ENCODE results near the gene GTPBP6.

GTPBP6 gene

GRCh38 chrX:355329-356050 is 36.9 kb upstream of the GTPBP6 start:
- H3K4me2 ChIP-seq (ENCODE audit: low read length) = peak overlapping the region; percentile 44

DNA sequence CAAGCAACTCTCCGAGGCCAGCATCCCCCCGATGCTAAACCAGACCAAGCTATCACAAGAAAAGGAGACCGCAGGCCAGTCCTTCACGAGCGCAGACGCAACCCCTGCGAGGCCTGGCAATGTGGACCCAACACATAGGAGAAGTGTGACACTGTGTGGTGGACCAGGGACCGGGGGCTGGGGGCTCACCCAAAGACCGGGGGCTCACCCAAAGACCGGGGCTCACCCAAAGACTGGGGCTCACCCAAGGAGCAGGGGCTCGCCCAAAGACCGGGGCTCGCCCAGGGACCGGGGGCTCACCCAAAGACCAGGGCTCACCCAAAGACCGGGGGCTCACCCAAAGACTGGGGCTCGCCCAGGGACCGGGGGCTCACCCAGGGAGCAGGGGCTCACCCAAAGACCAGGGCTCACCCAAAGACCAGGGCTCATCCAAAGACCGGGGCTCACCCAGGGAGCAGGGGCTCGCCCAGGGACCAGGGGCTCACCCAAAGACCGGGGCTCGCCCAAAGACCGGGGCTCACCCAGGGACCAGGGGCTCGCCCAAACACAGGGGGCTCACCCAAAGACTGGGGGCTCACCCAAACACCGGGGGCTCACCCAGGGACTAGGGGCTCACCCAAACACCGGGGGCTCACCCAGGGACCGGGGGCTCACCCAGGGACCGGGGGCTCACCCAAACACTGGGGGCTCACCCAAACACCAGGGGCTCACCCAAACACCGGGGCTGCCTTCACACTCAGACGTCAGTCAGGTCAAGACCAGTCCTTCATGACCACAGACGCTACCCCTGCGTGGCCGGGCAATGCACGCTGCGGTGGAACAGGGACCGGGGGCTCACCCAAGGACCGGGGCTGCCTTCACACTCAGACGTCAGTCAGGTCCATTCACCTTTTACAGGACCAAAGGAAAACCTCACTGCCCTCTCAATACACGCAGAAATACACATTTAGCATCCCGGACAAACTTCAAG is 35.3 kb upstream of the GTPBP6 start:
- TF ChIP-seq EZH2 (IDR thresholded peaks at IDR 0.05; ENCODE audit: borderline replicate concordance, low read length) = no peak
- TF ChIP-seq CTCF (IDR thresholded peaks at IDR 0.05; ENCODE audit: low read length) = no peak
- Histone ChIP-seq H4K20me1 (ENCODE audit: insufficient read depth, low read length) (no peaks in the 10 kb centered on the region), H3F3A (ENCODE audit: insufficient read depth, low read length) (no peaks in the 10 kb centered on the region), H3K9me3 (ENCODE audit: low read length) (no peaks in the 10 kb centered on the region), H3K79me2 (ENCODE audit: insufficient read depth, low read length) (peaks cover 22% of the 10 kb centered on the region), H3K9me2 (ENCODE audit: low read depth, low read length) (no peaks in the 10 kb centered on the region), H3K4me1 (ENCODE audit: insufficient read depth, low read length, severe bottlenecking) (peaks cover 41% of the 10 kb centered on the region), H3K4me3 (ENCODE audit: low read depth, low read length, poor library complexity, severe bottlenecking) (no peak overlapping the region), H2AFZ (ENCODE audit: low read length) (no peak overlapping the region), H3K27me3 (ENCODE audit: insufficient read depth, low read length) (no peaks in the 10 kb centered on the region), H3K9ac (ENCODE audit: low read length) (no peak overlapping the region; the same call in 1 of the 2 replicates), H3K4me2 (ENCODE audit: low read length) (no peak overlapping the region), H3K27ac (ENCODE audit: low read depth, low read length, poor library complexity, severe bottlenecking) (peak overlapping the region; percentile 86), H3K36me3 (ENCODE audit: insufficient read depth, low read length) (peaks cover 91% of the 10 kb centered on the region)

More at GRCh38 chrX:355329-356050, 36.9 kb upstream of the GTPBP6 start:
- Histone ChIP-seq H3K9me2 (ENCODE audit: low read depth, low read length) (no peaks in the 10 kb centered on the region), H3F3A (ENCODE audit: insufficient read depth, low read length) (no peaks in the 10 kb centered on the region), H3K27ac (ENCODE audit: low read depth, low read length, poor library complexity, severe bottlenecking) (peak overlapping the region; percentile 86), H4K20me1 (ENCODE audit: insufficient read depth, low read length) (no peaks in the 10 kb centered on the region), H3K4me3 (ENCODE audit: low read depth, low read length, poor library complexity, severe bottlenecking) (peak overlapping the region; percentile 15), H3K27me3 (ENCODE audit: insufficient read depth, low read length) (no peaks in the 10 kb centered on the region), H3K4me1 (ENCODE audit: insufficient read depth, low read length, severe bottlenecking) (peaks cover 41% of the 10 kb centered on the region), H3K9me3 (ENCODE audit: low read length) (no peaks in the 10 kb centered on the region), H2AFZ (ENCODE audit: low read length) (no peak overlapping the region), H3K9ac (ENCODE audit: low read length) (no peak overlapping the region; the same call in 1 of the 2 replicates), H3K36me3 (ENCODE audit: insufficient read depth, low read length) (peaks cover 91% of the 10 kb centered on the region), H3K79me2 (ENCODE audit: insufficient read depth, low read length) (peaks cover 22% of the 10 kb centered on the region)
- no peak for TF ChIP-seq CTCF (IDR thresholded peaks at IDR 0.05; ENCODE audit: low read length)

GRCh38 chrX:352582-353314 is 34.2 kb upstream of the GTPBP6 start:
- H3K4me3 ChIP-seq (ENCODE audit: low read depth, low read length, poor library complexity, severe bottlenecking) = no peak overlapping the region
- no peak overlapping the region for H3K27ac ChIP-seq (ENCODE audit: low read depth, low read length, poor library complexity, severe bottlenecking)
- no peaks in the 10 kb centered on the region for H3K27me3 ChIP-seq (ENCODE audit: insufficient read depth, low read length)
- H4K20me1 ChIP-seq (ENCODE audit: insufficient read depth, low read length) = no peaks in the 10 kb centered on the region
- no peak overlapping the region for H3K4me2 ChIP-seq (ENCODE audit: low read length)
- peaks cover 27% of the 10 kb centered on the region for H3K79me2 ChIP-seq (ENCODE audit: insufficient read depth, low read length)
- H3K9me2 ChIP-seq (ENCODE audit: low read depth, low read length) = no peaks in the 10 kb centered on the region
- H3K36me3 ChIP-seq (ENCODE audit: insufficient read depth, low read length) = peaks cover 91% of the 10 kb centered on the region
- H3F3A ChIP-seq (ENCODE audit: insufficient read depth, low read length) = no peaks in the 10 kb centered on the region
- no peak for TF ChIP-seq CTCF (IDR thresholded peaks at IDR 0.05; ENCODE audit: low read length)
- no peak for TF ChIP-seq EZH2 (IDR thresholded peaks at IDR 0.05; ENCODE audit: borderline replicate concordance, low read length)
- no peak overlapping the region for H3K9ac ChIP-seq (ENCODE audit: low read length)
- peaks cover 34% of the 10 kb centered on the region for H3K4me1 ChIP-seq (ENCODE audit: insufficient read depth, low read length, severe bottlenecking)
- no peaks in the 10 kb centered on the region for H3K9me3 ChIP-seq (ENCODE audit: low read length)
- H2AFZ ChIP-seq (ENCODE audit: low read length) = no peak overlapping the region

All from OCI-LY1 (cell line).